Measurements from ENCODE around the gene PNMA6A.

- TF ChIP-seq CTCF (IDR thresholded peaks at IDR 0.05), result no peak
- TF ChIP-seq POLR2AphosphoS5 (IDR thresholded peaks at IDR 0.05; ENCODE audit: low read depth, low read length), result no peak
Measured at GRCh38 chrX:153074935-153075334, 2.7 kb downstream of the PNMA6A start.
